Measurements from ENCODE around the gene HPCAL1. TPM values are rescaled to one million over a fixed set of nuclear protein-coding genes. Genes with fewer than 3 reads are reported as not detected.

HPCAL1 gene
- total and polyA plus RNA-seq, 2 experiments from 2014 or later = 13.4 to 25.5 TPM

DNA sequence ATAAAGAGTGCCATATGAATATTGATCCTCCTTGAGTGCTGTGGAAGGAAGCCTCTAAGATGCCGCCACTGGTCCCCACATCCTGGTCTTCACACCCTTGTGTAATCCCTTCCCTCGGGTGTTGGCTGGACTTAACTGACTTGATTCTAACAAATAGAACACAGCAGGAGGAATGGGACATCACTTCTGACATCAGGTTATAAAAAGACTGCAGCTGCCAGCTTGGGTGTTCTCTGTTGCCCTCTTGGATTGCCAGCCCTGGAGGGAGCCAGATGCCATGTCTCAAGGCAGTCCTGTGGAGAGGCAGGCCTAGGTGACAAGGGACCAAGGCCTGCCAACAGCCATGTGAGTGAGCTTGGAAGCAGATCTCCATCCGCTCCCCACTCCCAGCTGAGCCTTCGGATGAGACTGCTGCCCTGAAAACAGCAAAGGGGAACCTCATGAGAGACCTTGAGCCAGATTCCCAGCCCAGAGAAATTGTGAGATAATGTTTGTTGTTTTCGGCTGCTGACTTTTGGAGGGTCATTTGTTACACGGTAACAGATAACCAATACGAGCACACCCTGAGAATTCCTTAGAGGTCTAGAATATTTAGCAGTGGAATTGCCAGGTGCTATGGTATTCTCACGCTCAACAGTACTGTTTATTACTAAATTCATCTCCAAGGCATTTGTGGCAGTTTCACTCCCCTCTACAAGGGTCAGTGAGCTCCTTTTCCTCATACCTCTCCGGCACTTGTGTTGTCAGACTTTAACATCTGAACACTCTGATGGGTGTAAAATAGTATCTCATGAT lies 32.5 kb downstream of the HPCAL1 start:
- Histone ChIP-seq H3K27me3 (no peaks in the 10 kb centered on the region), H3K9me3 (ENCODE audit: low read depth) (no peaks in the 10 kb centered on the region), H3K4me3 (no peak overlapping the region), H3K4me1 (ENCODE audit: low read depth) (peaks cover 17% of the 10 kb centered on the region), H3K36me3 (no peaks in the 10 kb centered on the region), H3K27ac (no peak overlapping the region)
- TF ChIP-seq, protein P1, sequence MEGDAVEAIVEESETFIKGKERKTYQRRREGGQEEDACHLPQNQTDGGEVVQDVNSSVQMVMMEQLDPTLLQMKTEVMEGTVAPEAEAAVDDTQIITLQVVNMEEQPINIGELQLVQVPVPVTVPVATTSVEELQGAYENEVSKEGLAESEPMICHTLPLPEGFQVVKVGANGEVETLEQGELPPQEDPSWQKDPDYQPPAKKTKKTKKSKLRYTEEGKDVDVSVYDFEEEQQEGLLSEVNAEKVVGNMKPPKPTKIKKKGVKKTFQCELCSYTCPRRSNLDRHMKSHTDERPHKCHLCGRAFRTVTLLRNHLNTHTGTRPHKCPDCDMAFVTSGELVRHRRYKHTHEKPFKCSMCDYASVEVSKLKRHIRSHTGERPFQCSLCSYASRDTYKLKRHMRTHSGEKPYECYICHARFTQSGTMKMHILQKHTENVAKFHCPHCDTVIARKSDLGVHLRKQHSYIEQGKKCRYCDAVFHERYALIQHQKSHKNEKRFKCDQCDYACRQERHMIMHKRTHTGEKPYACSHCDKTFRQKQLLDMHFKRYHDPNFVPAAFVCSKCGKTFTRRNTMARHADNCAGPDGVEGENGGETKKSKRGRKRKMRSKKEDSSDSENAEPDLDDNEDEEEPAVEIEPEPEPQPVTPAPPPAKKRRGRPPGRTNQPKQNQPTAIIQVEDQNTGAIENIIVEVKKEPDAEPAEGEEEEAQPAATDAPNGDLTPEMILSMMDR (IDR thresholded peaks at IDR 0.05; ENCODE audit: low read depth, low read length) = no peak
- DNase-seq (ENCODE audit: low read depth in 1 of 2, low spot score in 1 of 2) = no peak

DNA sequence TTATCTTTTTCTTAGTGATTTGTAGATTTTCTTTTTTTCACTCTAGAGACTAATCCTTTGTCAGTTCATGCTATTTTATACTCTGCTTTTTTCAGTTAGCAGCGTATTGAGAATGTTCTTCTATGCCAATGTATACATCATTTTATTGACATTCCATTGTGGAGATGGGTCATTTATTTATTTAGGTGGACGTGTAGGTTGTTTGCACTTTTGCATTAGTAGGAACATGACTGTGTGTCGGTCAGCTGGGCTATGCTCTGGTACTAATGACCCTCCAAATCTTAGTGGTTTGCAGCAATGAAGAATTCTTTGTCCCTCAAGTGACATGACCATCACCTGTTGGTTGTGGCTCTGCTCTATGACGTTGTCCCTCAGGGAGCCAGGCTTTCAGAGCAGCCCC lies 33.6 kb downstream of the HPCAL1 start:
- no peaks in the 10 kb centered on the region for H3K36me3 ChIP-seq
- no peak overlapping the region for H3K4me3 ChIP-seq
- H3K27me3 ChIP-seq = no peaks in the 10 kb centered on the region
- H3K27ac ChIP-seq = no peak overlapping the region
- DNase-seq (ENCODE audit: low read depth in 1 of 2, low spot score in 1 of 2) = no peak
- H3K4me1 ChIP-seq (ENCODE audit: low read depth) = peaks cover 17% of the 10 kb centered on the region
- TF ChIP-seq, protein P1 (IDR thresholded peaks at IDR 0.05; ENCODE audit: low read depth, low read length) = no peak
- no peaks in the 10 kb centered on the region for H3K9me3 ChIP-seq (ENCODE audit: low read depth)

DNA sequence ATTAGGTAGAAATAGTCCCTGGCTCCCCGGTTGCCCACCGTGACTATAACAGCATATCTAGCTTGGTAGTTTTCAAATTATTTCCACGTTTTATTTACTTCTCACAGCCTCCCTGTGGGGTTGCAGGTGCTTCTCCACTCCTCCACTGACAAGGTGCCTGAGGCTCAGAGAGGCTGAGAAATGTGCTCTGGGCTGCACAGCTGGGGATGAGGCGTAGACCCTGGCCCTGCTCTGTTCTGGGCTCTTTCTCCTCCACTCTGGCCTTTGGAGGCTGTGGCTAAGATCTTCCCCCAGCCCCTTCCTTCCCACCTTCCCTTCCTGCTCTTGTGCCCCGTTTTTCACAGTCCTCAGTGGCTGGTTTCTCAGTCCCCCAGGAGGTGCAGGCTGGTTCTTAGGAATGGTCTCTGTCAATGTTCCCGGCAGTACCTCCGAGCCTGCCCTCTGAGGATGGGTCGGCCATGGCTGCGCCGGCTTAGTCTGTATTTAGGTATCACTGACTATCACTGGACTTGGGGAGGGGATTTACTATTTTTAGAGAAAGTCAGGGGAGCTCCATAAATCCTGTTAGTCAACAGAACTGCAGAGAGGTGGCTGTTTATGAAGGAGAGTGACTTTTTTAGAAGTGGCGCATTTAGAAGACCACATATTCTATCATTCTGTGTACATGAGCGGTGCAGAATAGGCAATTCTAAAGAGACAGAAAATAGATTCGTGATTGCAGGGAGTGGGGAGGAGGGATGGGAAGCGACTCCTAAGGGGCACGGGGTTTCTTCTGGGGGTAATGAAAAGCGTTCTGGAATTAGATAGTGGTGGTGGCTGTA lies 35.0 kb downstream of the HPCAL1 start:
- Histone ChIP-seq H3K27me3 (no peaks in the 10 kb centered on the region), H3K36me3 (no peaks in the 10 kb centered on the region), H3K9me3 (ENCODE audit: low read depth) (no peaks in the 10 kb centered on the region), H3K4me3 (no peak overlapping the region), H3K4me1 (ENCODE audit: low read depth) (peaks cover 12% of the 10 kb centered on the region), H3K27ac (no peak overlapping the region)
- TF ChIP-seq, protein P1 (IDR thresholded peaks at IDR 0.05; ENCODE audit: low read depth, low read length) = no peak
- DNase-seq (ENCODE audit: low read depth in 1 of 2, low spot score in 1 of 2) = no peak

DNA sequence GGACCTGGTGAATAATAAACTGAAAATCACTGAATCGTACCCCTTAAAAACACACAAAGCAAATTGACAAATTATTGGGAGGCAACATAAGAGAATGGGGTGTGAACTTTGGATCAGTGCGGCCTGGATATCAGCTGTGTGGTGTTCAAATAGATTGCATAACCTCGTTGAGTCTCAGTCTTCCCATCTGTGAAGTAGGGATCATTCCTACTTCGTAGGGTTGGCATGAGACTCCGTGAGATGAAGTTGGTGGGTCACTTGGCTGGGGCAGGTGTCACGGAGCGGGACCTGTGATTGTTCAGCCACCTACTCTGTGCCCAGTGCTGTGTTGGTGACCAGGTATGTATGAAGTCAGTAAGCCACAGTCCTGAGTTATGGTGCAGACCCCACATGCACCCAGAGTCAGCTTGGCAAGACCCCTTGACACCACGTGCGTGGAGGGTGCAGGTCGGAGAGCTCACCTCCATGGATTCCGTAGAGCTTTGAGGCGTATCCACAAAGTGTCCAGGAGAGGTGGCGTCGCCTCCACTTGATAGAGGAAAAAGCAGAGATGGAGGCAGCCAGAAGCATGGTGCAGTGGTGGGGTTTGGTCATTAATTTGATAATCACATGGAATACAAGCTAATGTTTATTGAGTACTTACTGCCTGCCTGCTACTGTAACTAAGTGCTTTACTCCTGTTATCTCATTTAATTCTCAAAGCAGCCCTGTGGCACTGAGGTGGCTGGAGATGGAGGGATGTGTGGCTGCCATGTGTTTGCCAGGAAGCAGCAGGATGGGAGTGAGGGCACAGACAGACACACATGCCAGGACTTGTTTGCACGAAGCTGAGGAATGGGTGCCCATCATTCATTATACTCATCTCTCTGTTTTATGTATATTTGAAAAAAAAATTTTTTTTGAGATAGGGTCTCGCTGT lies 35.8 kb downstream of the HPCAL1 start:
- H3K4me1 ChIP-seq (ENCODE audit: low read depth) = peaks cover 3% of the 10 kb centered on the region
- H3K4me3 ChIP-seq = no peak overlapping the region
- no peak overlapping the region for H3K27ac ChIP-seq
- no peaks in the 10 kb centered on the region for H3K9me3 ChIP-seq (ENCODE audit: low read depth)
- no peak for DNase-seq (ENCODE audit: low read depth in 1 of 2, low spot score in 1 of 2)
- TF ChIP-seq, protein P1 (IDR thresholded peaks at IDR 0.05; ENCODE audit: low read depth, low read length) = no peak
- H3K36me3 ChIP-seq = no peaks in the 10 kb centered on the region
- H3K27me3 ChIP-seq = no peaks in the 10 kb centered on the region
